ENCODE data around the gene ASXL3.

Gene ASXL3

DNA sequence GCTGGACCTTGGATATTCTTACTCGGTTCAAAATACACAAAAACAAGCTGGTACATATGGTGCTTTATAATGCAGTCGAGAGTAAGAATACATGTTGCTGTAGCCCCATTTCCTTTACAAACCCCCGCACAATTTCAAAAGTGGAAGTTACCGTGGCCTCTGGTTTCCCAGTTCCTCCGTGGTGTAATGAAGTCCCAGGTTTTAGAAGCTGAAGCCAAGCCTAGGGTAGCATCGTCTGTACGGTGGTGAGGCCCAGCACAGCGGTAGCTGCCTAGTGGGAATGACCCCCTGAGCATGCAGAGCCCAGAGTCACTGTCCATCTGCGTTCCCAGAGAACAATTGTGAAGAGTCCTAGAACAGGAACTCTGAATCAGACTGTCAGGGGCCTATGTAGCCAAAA lies 171.8 kb downstream of the ASXL3 start:
- no peak for TF ChIP-seq ESRRG (CRISPR knock-in tag; IDR thresholded peaks at IDR 0.05)
- TF ChIP-seq, protein P1, sequence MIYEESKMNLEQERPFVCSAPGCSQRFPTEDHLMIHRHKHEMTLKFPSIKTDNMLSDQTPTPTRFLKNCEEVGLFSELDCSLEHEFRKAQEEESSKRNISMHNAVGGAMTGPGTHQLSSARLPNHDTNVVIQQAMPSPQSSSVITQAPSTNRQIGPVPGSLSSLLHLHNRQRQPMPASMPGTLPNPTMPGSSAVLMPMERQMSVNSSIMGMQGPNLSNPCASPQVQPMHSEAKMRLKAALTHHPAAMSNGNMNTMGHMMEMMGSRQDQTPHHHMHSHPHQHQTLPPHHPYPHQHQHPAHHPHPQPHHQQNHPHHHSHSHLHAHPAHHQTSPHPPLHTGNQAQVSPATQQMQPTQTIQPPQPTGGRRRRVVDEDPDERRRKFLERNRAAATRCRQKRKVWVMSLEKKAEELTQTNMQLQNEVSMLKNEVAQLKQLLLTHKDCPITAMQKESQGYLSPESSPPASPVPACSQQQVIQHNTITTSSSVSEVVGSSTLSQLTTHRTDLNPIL (CRISPR knock-in tag; IDR thresholded peaks at IDR 0.05; ENCODE audit: low read depth) = no peak
- TF ChIP-seq ZNF70 (CRISPR knock-in tag; IDR thresholded peaks at IDR 0.05) = no peak
- TF ChIP-seq CSRNP3 (CRISPR knock-in tag; IDR thresholded peaks at IDR 0.05) = no peak
- no peak for TF ChIP-seq ZNF8 (CRISPR knock-in tag; IDR thresholded peaks at IDR 0.05)
- no peak for TF ChIP-seq ZNF565 (CRISPR knock-in tag; conservative IDR thresholded peaks at IDR 0.05; ENCODE audit: low read depth)
- no peak for TF ChIP-seq RARB (CRISPR knock-in tag; IDR thresholded peaks at IDR 0.05)
- no peak for TF ChIP-seq TOX (CRISPR knock-in tag; IDR thresholded peaks at IDR 0.05; ENCODE audit: borderline replicate concordance)
- no peak for TF ChIP-seq ARNTL (CRISPR knock-in tag; IDR thresholded peaks at IDR 0.05; ENCODE audit: borderline replicate concordance, low read depth)
- no peak for ATAC-seq

DNA sequence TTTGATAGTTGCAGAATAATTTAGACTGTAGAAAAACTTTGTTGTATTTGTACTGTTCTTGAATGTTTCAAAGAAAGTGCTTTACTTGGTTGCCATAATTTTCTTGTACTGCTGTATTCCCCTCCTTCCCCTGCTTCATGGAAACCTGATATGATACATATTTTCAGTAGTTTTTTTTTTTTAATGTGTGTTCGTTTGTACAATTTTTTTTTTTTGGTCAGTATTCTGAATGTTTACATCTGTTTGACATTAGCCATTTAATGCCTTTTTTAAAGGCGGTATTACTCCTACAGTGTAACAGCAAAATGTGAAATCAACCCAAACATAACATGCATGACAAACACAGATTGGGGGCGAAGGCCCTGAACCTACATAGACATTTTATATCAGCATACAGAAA lies 172.3 kb downstream of the ASXL3 start:
- TF ChIP-seq PPARA (CRISPR knock-in tag; IDR thresholded peaks at IDR 0.05; ENCODE audit: borderline replicate concordance) (no peak), ZNF565 (CRISPR knock-in tag; conservative IDR thresholded peaks at IDR 0.05; ENCODE audit: low read depth) (no peak), ESRRG (CRISPR knock-in tag; IDR thresholded peaks at IDR 0.05) (no peak)
- ATAC-seq = no peak

DNA sequence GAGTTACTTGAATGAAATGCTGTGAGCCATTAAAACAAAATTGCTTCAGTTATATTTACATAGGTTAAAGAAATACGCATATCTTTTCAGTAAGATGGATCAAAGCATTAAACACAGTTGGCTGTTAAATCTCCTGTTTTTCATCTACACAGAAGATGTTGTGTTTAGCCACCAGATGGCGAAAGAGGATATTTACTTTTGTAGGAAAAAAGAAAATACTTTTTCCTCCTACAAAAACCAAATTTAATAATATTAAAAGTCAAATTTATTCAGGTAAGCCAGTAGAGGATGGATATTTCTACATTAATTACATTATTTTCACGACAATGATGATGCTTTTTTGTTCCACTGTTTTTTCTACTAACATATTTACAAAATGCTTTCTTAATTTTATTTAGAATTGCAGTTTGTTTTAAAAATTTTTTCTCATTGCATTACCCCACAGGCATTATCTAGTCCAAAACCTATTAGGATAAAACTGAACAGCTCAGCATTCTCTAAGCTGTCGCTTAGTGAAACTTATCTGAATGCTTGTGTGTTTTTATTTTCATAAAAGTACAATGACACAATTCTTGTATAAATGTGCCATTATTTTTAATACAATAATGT lies 173.7 kb downstream of the ASXL3 start:
- no peak for ATAC-seq
- no peak for TF ChIP-seq PATZ1 (CRISPR knock-in tag; IDR thresholded peaks at IDR 0.05; ENCODE audit: borderline replicate concordance)
- no peak for TF ChIP-seq ZNF8 (CRISPR knock-in tag; IDR thresholded peaks at IDR 0.05)
- TF ChIP-seq CSRNP3 (CRISPR knock-in tag; IDR thresholded peaks at IDR 0.05) = no peak
- no peak for TF ChIP-seq ISL1 (CRISPR knock-in tag; IDR thresholded peaks at IDR 0.05)
- TF ChIP-seq ZFP3 (CRISPR knock-in tag; IDR thresholded peaks at IDR 0.05) = no peak
- TF ChIP-seq SNAI2 (CRISPR knock-in tag; IDR thresholded peaks at IDR 0.05) = no peak
- no peak for TF ChIP-seq ESRRG (CRISPR knock-in tag; IDR thresholded peaks at IDR 0.05)
- no peak for TF ChIP-seq ZNF565 (CRISPR knock-in tag; conservative IDR thresholded peaks at IDR 0.05; ENCODE audit: low read depth)
- TF ChIP-seq RARB (CRISPR knock-in tag; IDR thresholded peaks at IDR 0.05) = no peak
- TF ChIP-seq POU6F1 (CRISPR knock-in tag; IDR thresholded peaks at IDR 0.05; ENCODE audit: borderline replicate concordance, low read depth) = no peak
- TF ChIP-seq ARNTL (CRISPR knock-in tag; IDR thresholded peaks at IDR 0.05; ENCODE audit: borderline replicate concordance, low read depth) = no peak
- no peak for TF ChIP-seq OSR1 (CRISPR knock-in tag; IDR thresholded peaks at IDR 0.05)
- TF ChIP-seq ZC3H10 (CRISPR knock-in tag; IDR thresholded peaks at IDR 0.05) = no peak
- no peak for TF ChIP-seq GLIS3 (CRISPR knock-in tag; IDR thresholded peaks at IDR 0.05)
- TF ChIP-seq, protein P1 (CRISPR knock-in tag; IDR thresholded peaks at IDR 0.05; ENCODE audit: low read depth) = no peak
- no peak for TF ChIP-seq ZFP30 (CRISPR knock-in tag; IDR thresholded peaks at IDR 0.05)
